HFF-Myc (cell line): Measurements from ENCODE around the gene METTL8.
"Not testable (repeated sequence)": the region's sequence is repeated elsewhere in the genome, so short reads cannot be mapped to it uniquely, and the experiment has no call there.

Experiments used
- DNase-seq: peaks from one replicate; pipeline ENCODE4 v3.0.0-alpha.2; 2011; ENCODE audit warnings: low read depth; ENCODE audit errors: extremely low read depth
- H3K4me3 ChIP-seq: replicated peaks from 2 replicates; pipeline ENCODE4 v1.5.1; 2011; ENCODE audit warnings: low read depth, mild to moderate bottlenecking, control low read depth, low read length
- TF ChIP-seq, protein P1 (sequence below): IDR thresholded peaks from 2 replicates; pipeline ENCODE4 v1.5.1; 2012; ENCODE audit warnings: mild to moderate bottlenecking, low read depth, low read length, control low read depth; ENCODE audit errors: missing control alignments

Gene METTL8

DNA sequence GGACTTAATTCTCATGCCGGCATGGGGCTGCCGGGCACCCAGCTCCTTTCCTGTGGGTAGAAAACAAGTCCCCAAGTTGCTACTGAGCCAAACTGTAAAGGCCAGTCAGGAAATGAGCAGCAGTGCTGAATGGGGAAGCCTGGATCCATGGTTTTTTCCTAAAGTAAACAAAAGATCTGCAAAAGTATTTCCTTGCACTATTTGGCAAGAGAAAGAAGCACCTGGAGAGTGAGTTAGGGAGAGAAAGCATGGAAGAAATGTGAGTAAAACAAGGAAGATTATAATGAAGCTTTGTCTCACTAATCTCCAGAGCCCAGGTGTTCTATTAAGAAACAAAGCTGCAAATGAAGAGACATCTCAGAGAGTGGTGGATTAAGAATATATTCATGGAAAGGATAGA lies 117.6 kb downstream of the METTL8 start:
- TF ChIP-seq, protein P1, sequence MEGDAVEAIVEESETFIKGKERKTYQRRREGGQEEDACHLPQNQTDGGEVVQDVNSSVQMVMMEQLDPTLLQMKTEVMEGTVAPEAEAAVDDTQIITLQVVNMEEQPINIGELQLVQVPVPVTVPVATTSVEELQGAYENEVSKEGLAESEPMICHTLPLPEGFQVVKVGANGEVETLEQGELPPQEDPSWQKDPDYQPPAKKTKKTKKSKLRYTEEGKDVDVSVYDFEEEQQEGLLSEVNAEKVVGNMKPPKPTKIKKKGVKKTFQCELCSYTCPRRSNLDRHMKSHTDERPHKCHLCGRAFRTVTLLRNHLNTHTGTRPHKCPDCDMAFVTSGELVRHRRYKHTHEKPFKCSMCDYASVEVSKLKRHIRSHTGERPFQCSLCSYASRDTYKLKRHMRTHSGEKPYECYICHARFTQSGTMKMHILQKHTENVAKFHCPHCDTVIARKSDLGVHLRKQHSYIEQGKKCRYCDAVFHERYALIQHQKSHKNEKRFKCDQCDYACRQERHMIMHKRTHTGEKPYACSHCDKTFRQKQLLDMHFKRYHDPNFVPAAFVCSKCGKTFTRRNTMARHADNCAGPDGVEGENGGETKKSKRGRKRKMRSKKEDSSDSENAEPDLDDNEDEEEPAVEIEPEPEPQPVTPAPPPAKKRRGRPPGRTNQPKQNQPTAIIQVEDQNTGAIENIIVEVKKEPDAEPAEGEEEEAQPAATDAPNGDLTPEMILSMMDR, result no peak
- DNase-seq, result no peak
- no peak overlapping the region for H3K4me3 ChIP-seq

GRCh38 chr2:171315781-171316180 lies 118.0 kb downstream of the METTL8 start:
- no peak for DNase-seq
- TF ChIP-seq, protein P1, result no peak
- no peak overlapping the region for H3K4me3 ChIP-seq

DNA sequence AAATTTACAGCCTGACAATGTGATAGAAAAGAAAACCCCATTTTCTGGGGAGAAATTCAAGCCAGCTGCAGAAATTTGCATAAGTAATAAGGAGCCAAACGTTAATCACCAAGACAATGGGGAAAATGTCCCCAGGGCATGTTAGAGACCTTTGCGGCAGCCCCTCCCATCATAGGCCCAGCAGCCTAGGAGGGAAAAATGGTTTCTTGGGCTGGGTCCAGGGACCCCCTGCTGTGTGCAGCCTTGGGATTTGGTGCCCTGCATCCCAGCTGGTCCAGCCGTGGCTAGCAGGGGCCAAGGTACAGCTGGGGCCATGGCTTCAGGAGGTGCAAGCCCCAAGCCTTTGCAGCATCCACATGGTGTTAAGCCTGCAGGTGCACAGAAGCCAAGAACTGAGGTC lies 121.6 kb downstream of the METTL8 start:
- not testable (repeated sequence) for H3K4me3 ChIP-seq, DNase-seq

GRCh38 chr2:171311589-171311988 lies 122.2 kb downstream of the METTL8 start:
- not testable (repeated sequence) for DNase-seq

GRCh38 chr2:171310889-171311288 lies 122.9 kb downstream of the METTL8 start:
- no peak for DNase-seq
- H3K4me3 ChIP-seq, result no peak overlapping the region
- TF ChIP-seq, protein P1, result no peak

More at GRCh38 chr2:171311589-171311988, 122.2 kb downstream of the METTL8 start:
- not testable (repeated sequence) for H3K4me3 ChIP-seq

DNA sequence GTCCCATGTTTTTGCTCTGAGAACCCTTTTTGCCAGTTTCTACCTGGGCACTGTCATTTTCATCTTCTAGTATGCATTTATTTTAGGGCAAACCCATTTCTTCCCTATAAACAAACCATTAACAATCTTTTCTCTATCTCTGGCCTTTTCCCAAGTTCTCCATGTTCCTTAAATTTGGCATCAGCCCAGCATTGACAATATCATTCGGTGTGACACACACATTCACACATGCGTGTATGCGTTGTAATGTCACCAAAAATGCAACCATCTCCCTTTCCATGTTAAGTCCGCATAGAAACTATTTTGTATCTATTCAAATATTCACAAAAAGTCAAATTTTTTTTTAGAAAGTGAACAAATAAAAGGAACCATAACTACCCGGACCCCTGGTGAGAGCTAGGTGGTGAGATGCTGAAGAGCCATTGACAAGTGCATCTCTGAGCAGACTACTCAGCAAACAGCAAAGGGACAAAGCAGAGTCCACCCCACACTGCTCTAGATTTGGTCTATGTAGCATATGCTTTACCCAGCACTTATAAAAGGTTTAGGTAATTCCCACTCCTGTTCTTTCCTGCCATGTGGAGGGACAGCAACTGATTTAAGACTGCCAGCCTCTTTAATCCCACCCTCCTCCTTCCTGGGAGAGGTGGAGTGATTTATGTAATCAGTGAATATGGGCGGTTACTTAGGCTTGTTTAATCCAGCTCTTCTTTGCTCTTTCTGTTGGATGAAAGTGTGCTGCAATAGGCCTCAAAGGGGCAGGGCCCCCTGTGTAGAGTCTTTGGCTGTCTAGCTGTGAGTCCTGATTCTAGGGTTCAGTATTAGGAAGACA lies 124.1 kb downstream of the METTL8 start:
- no peak for DNase-seq
- TF ChIP-seq, protein P1, result no peak
- no peak overlapping the region for H3K4me3 ChIP-seq

GRCh38 chr2:171308280-171309054 lies 125.3 kb downstream of the METTL8 start:
- DNase-seq, result no peak
- no peak overlapping the region for H3K4me3 ChIP-seq
- TF ChIP-seq, protein P1, result no peak

- no peak overlapping the region for H3K4me3 ChIP-seq
- TF ChIP-seq, protein P1, result no peak
- no peak for DNase-seq
Measured at GRCh38 chr2:171307560-171307959, 126.2 kb downstream of the METTL8 start.
